Stimulated activated CD4-positive, alpha-beta T cell treated with anti-CD3 and anti-CD28 coated beads, Interleukin-4, amount 100 ng/mL, for 48 hours (primary cell): ENCODE measurements around the gene SPAG6.
A peak's percentile ranks its signal among the peaks of the same experiment; 100 is the strongest.
"Not testable (repeated sequence)": the region's sequence is repeated elsewhere in the genome, so short reads cannot be mapped to it uniquely, and the experiment has no call there.

Experiments
- DNase-seq, 2 donors: peaks; one replicate each; pipeline ENCODE4 v3.0.0-alpha.2; 2020; ENCODE audit warnings: low read depth in 2 of 2

Gene SPAG6

DNA sequence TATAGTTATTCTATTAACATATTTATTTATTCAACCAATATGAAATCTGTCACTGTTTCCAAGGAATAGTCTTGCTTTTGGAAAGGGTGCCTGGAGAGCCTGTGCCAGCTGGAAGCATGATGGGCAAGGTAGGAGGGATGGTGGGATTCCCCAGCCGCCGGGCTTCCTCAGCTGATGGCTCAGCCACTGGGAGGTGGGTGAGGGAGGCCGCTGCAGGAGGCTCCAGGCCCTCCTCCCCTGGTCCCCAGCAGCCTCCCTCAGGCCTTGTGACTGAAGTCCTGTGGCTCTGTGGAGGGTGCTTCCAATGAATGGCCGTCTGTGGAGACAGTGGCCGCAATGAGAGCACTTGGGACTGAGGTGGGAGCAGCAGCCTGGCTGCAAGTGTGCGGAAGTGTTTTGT lies 27.0 kb downstream of the SPAG6 start:
- DNase-seq, result no peak

DNA sequence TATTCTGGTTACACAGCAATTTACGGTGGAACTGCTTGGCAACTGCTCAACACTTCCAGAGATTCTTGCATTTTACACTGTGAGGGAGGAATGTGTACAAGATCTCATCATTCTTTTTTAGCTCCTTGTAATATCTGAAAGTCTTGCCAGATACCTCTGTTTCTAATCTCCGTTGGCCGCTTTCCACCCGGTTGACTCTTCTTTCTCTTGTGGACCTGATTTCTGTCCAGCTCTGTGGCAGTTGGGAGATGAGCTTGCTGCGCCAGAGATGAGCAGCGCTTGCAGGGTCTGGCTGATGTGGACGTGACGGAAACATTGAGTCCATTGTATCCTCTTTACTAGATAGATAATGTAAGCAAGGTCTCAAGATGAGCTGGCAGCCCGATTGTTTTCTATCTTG lies 27.6 kb downstream of the SPAG6 start:
- DNase-seq, result no peak

DNA sequence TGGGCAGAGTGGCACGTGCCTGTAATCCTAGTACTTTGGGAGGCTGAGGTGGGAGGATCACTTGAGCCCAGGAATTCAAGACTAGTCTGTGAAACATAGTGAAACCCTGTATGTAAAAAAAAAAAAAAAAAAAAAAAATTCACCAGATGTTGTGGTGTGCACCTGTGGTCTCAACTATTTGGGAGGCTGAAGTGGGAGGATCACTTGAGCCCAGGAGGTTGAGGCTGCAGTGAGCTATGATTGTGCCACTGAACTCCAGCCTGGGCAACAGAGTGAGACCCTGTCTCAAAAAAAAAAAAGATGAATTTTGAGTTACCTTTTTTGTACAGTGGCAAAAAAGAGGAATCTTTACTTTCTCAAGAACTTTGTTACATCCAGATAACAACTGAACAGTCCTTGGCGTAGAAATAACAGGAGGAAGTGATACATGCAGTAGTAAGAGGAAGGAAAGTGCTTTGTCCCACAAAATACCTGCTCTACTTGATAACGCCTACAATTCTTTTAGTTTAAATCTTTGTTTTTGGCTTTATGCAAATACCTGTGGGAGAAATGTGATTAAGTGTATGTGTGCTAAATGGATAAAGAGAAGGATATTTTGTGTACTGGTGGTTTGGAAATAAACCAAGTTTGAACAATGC lies 29.3 kb downstream of the SPAG6 start:
- DNase-seq, result no peak

DNA sequence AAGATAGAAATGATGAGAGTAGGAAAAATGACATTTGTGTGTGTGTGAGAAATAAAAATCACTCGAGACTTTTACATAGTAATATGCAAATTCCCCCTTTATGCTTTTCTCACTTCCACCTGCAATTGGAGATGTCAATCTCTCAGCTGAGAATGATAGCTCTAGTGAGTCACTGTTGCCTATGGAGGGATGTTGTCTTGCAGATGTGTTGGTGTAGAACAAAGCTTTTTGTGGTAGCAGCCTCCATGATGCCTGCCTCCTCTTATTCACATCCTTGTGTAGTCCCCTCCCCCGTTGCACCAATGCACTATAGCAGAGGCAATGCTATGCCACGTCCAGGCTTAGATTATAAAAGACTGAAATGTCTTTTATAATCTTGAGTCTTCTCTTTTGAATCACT lies 33.8 kb downstream of the SPAG6 start:
- DNase-seq, result peak; percentile 28 to 40

DNA sequence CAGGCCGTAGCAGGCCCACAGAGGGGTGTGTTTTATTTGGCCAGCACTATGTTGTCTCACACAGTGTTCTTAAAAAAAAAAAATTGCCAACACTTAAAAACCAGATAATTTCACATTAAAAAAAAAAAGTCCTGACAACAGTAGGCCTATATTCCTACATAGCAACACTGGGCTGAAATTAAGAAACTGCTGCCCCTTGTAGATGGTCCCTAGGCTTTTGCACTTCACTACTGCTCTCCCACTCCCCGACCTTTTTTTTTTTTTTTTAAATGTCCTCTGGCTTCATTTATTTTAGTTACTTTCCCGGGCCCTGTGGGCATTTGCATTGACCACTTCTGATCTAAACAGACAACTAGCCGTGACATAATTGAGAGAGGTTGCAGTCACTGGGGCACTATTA lies 36.0 kb downstream of the SPAG6 start:
- no peak for DNase-seq

DNA sequence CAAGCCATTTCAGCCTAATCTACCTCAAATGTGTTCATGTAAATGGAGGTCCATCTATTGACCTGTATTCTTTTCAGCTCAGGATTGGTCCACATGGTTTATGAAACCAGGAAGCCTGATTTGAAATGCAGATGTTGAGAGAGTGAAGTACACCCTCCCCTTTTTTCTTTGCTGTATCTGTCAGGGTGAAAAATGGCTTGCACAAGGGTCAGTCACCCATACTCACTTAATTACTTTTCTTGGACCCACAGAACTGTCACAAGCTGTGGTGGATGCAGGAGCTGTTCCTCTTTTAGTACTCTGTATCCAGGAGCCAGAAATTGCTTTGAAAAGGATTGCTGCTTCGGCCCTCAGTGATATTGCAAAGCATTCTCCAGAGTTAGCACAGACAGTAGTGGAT lies 41.2 kb downstream of the SPAG6 start:
- DNase-seq, result no peak

DNA sequence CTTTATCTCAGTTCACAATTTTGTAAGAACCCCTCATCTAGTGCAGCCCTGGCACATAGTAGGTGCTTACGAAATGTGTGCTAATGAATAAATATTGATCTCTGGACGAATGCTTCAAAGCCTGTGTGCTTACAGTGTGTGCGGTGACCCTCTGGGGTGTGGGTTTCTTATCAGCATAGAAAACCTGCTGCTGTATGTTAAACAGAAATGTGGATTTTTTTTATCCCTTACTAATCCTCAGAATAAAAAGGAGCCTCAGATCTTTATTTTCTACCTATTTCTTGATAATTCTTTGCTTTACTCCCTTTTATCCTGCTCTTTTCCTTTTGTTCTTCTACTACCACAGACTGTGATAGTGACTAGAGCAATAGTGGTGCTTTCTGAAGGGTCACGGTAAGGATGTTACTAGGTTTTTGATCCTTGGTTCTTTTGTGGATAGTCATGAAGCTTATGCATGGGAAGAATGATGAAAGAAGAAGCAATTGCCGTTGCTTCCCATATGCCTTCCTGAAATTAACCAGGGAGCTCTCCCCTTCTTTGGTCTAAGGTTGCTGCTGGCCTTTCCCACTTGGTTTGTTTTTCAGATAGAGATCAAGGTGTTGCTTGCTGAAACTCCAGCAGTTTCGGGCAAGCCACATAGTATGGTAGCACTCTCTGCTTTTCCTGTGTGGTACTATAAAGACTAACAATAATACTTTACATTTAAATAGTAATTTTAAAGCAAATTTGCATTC lies 44.7 kb downstream of the SPAG6 start:
- no peak for DNase-seq

DNA sequence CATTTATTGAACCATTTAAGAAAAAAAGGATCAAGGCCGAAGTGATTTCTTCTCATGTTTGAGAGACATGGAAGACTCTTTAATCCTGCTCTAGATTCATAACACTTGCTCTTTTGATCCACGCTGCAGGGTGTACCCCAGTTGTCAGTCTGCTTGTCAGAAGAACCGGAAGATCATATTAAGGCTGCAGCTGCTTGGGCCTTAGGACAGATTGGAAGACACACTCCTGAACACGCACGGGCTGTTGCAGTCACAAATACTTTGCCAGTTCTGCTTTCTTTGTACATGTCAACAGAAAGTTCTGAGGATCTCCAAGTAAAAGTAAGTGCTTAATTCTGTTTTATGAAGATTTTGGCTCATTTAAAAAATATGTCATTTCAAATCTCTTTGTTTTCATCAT lies 46.3 kb downstream of the SPAG6 start:
- DNase-seq, result no peak

DNA sequence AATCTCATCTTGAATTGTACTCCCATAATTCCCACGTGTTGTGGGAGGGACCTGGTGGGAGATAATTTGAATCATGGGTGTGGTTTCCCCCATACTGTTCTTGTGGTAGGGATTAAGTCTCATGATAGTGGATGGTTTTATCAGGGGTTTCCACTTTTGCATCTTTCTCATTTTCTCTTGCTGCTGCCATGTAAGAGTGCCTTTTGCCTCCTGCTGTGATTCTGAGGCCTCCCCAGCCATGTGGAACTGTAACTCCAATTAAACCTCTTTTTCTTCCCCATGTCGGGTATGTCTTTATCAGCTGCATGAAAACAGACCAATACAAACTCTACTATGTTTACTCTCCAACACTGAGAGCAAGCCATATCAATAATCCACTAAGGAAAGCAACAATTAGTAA lies 50.9 kb downstream of the SPAG6 start:
- not testable (repeated sequence) for DNase-seq

DNA sequence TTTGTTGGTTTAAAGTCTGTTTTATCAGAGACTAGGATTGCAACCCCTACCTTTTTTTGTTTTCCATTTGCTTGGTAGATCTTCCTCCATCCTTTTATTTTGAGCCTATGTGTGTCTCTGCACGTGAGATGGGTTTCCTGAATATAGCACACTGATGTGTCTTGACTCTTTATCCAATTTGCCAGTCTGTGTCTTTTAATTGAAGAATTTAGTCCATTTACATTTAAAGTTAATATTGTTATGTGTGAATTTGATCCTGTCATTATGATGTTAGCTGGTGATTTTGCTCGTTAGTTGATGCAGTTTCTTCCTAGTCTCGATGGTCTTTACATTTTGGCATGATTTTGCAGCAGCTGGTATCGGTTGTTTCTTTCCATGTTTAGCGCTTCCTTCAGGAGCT lies 61.6 kb downstream of the SPAG6 start:
- DNase-seq, result not testable (repeated sequence)

DNA sequence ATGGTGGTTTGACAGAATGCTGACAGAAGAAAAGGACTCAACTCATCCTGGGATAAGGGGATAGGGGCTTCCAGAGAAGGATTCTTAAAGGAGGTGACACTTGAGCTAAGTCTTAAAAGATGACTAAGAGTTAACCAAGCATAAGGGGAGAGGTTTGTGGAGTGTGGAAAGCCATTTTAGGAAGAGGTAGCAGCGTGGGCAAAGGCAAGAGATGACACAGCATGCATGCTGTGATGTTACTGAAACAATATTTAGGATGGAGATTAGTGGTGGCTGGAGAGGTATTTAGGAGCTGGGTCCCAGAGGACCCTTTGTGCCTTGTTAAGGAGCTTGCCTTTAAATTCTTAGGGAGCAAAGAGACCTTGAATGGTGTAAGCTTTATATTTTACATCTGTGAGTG lies 65.1 kb downstream of the SPAG6 start:
- no peak for DNase-seq

DNA sequence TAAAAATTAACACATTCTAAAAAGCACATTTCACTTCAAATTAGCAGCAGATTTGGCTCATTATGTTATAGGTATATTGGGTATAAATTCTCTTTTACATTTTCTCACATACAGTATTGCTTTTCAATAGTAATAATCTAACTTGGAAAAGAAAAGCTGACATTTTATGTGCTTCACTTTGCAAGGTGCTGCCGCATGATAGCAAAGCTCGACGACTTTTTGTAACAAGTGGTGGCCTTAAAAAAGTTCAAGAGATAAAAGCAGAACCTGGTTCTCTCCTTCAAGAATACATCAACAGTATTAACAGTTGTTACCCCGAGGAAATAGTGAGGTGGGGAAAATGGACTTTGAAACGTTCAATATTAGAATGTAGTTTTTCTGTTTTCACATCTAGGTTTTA lies 65.5 kb downstream of the SPAG6 start:
- no peak for DNase-seq

DNA sequence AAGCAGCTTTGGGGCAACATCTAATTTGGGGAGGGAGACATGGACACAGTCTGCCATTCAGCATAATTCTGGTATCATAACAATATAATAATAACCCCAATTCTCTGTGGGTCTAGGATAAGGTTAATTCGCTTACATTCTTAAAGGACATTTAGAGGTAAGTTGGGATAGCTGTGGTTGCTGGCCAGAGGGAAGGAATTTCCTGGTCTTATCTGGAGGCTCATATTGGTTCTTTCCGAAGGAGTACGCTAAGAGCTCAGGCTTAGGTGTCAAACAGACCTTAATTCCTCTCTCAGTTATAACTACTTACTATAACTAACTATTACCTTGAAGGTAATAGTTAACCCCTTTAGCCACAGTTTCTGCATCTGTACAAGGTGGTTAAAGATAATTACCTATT lies 68.8 kb downstream of the SPAG6 start:
- DNase-seq, result no peak

DNA sequence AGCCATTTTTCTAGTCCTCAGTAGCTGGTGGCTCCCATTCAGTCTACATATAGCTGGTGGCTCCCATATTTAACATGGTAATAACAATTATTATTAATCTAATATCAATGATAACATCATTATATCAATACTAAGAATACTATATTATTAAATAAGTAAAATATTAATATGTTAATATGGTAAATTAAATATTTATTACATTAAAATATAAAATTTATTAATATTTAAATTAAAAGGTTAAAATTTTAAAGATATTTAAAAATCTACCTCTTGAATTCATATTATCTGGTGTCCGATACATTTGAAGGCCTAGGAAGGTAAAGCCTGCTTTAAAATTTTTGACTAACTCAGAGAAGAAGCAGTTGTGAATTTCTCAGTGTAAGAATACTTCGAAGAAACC lies 69.8 kb downstream of the SPAG6 start:
- DNase-seq, result no peak

DNA sequence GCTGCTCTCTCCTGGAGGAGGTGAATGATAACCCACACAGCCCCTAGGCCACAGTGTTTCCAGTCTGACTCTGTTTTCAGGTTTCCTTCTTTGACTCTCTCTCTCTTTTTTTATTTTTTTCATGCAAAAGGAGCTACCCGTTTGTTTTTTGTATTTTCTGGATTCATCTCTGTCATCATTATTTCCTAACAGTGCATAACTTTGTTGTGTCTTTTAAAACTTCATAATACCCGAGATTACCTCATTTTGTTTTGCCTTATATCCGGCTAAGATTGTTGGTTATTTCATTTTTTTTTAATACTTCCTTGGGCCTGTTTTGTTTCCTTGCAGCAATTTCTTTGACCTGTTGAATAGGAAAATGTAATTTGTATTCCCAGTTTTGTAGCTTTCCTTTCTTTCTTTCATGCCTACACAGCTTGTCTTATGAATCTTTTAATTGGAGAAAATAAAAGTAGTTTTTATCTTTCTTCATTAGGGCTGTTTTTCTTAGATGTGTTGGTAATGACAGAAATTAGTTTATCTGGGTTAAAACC lies 72.5 kb downstream of the SPAG6 start:
- no peak for DNase-seq

DNA sequence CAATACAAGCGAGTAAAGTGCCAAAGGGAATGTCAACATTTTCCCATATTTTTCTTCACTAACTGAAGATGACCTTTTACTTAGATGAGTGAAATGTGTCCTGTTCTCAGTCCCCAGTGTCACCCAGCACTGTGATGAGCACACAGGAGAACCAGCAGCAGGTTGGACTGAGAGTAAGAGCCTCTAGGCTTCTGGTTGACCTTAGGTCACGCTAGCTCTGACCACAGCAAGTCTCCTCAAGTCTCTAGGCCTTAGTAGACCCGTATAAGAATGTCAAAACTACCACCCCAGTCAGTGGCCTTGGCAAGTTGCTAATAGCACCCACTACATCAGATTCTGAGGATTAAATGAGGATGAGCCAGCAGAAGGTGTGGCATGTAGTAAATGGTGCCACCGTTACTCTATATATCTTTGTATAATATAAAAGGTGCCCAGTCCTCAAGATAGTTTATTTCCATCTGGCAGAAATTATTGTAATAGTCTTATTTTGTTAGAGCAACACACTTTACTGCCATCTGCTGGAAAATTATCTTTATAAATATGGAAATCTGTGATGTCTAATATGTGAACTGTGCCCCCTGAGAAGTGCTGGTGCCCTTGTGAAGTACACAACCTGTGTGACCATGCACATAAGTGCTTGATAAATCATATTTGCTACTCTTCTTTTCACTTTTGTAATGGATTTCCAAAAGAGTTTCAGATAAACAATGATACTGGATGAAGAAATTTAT lies 75.7 kb downstream of the SPAG6 start:
- DNase-seq, result no peak

DNA sequence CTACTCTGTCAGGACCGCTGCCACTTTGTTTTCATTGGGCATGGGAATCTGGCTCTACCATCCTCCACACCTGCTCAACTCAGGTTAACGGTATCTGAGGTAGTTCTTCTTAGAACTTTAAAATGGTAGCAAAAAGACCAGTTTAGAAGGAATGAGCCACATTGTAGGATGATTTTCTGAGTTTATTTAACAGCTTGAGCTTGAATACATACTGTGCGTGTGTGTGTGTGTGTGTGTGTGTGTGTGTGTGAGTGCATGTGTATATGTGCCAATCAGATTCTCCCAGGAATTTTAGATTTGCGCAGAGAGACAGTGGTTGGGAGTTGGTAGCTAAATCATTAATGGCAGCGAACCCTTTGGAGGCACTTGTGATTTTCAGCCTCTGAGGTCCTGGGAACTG lies 81.4 kb downstream of the SPAG6 start:
- no peak for DNase-seq

DNA sequence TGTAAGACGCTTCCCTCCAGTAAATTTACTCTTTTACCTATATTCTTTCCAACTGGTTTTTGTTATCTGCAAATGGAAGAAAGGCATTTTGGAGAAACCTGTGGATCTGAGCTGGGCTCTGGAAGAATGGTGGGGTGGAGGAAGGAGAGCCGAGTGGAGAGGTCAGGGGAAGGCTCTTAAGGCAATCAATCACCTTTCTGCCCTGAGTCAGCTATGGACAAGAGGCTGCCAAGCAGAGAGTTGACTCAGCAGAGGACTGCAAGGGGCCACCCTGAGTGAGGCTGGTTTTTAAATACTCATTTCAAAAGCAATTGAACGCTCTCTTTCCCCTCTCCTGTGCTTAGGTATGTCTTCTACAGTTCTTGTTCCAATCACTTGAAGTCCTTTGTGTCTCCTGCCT lies 81.8 kb downstream of the SPAG6 start:
- no peak for DNase-seq

DNA sequence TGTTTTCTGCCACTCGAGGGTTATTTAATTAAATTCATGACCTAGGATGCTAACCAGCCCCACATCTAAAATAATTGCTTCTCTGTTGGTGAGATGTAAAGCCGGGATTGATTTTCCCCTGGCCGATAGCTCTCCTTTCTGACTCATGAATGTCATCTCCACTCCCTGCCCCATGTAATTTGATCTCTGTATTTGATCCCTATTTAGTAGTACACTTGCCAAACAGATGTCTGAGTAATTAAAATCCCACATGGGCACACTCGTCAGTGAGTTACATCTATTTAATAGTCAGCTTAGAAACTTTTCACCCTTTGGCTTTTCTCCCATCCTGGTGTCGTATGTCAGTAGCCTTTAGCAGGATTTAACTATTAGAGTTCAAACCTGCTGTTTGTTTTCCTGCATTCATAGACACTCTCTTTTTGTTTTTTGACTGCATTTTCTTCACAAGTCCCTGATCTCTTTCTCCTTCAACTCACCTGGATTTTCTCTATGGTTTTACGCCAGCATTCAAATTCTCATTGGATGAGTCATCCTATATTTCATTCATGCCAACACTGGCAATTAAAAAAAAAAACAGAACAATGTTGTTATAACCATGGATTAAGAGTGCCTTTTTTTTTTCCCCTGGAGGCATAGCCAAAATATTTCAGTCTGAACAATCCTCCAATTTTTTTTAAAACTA lies 82.7 kb downstream of the SPAG6 start:
- no peak for DNase-seq

DNA sequence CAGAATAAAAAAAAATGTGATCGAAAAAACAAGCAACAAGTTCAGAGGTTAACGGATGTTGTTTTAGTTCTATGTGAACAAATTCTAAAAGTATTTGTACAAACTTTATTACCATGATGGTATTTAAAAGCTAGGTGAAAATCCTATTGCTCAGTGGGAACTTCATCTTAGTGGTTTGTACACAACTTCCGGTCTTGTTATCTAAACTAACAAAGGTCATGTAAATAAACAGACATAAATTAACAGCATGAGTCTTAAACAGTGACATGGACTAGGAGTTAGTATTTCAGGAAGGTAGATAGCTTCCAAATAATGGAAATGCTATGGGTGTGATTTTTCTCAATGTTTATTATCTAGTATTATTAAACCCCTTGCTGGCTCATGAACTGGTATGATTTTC lies 83.8 kb downstream of the SPAG6 start:
- DNase-seq, result no peak

DNA sequence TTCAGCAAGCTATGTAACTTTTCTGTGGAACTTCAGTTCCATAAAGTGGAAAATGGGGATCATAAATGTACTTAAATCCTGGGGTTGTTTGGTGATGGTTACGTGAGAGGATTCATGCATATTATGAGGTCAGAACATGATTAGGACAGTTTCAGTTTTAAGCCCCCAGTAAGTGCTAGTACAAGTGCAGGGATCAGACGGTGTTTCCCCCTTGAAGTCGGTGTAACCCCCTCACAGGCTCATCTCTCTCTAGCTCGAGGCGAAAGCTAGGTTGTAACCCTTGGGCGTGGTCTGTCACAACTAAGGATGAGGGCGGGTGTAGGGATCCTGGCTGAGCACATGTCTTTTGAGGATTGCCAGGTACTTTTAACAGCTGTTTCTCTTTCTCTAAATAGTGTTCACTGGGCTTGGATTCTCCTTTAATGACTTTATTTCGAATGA lies 84.7 kb downstream of the SPAG6 start:
- DNase-seq, result no peak

DNA sequence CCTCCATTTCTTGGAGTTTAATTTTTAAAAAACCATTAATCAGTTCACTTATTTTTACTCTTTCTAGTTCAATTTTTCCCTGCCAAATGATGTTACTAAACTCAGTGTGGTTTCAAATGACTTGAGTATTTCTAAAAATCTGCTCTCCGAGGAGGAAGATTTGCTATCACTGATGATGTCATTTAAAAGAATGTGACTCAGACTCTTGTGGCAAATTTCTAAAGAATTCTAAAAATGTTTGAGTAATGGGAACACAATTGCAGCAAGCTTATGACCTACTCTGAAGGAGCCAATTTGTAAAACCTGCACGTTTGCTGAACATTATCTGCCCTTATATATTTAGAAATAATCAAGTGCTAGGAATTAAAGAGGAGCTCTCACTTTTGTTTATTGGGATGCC lies 88.6 kb downstream of the SPAG6 start:
- no peak for DNase-seq
